HG03139 (cell line): ENCODE results near the gene PTDSS2.

Experiments used
- ATAC-seq: cut with Tn5 transposase; IDR thresholded peaks from one replicate; pipeline ENCODE4 v1.9.1; 2021; ENCODE audit not compliant: unreplicated experiment

The PTDSS2 gene

DNA sequence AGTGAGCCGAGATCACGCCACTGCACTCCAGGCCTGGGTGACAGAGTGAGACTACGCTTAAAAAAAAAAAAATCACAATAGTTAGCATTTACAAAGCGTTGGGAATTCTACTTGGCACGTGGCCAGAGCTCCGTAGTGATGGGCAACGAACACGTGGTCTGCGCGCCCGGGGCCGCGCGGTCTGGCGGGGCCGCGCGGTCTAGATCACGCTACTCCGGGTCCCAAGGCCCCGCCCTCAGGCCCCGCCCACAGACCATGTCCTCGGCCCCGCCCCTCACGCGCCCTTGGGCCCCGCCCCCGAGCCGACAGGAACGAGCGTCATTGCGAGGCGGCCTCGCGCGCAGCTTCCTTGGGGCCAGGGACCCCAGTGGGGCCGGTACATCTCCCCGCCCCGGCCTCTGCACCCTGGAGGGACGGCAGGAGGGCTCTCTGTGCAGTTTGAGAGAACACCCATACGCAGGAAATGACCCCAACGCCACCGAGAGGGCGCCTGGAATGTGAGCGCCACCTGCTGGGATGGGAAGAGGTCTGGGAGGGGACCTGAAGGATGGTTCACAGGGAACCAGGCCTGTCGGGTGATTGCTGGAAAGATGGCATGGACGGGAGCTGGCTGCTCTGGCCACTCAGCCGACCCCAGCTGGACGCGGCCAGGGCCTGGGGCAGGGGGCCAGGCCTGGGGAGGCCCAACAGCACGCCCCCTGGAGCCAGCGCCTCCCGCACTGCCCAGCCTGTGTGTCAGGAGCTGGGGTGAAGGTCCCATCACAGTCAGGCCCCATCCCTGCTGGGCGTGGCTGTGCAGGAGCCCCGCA lies 2.0 kb upstream of the PTDSS2 start:
- ATAC-seq, result peak; percentile 43

GRCh38 chr11:450809-451451 lies 851 bp downstream of the PTDSS2 start:
- no peak for ATAC-seq

DNA sequence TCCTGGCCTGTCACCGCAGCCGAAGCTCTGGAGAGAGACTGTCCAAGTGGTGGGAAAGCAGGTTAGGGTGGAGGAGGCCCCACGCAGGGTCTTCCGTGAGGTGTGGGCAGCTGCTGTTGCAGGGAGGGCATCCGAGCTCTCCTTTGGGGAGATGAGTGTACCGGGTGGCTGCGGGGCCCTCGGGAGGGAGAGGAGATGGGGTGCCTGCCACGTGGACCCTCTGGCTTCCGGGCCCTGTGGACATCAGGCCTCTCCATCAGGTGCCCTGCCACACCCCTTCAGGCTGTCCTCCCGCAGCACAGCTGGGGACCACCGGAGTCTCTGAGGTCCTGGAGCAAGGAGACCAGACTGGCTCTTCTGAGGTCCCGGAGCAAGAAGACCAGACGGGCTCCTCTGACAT lies 1.7 kb downstream of the PTDSS2 start:
- ATAC-seq, result no peak

- ATAC-seq, result no peak
Measured at GRCh38 chr11:452203-452744, 2.2 kb downstream of the PTDSS2 start.

- ATAC-seq, result no peak
Measured at GRCh38 chr11:452916-453527, 2.9 kb downstream of the PTDSS2 start.

- no peak for ATAC-seq
Measured at GRCh38 chr11:453564-453963, 3.5 kb downstream of the PTDSS2 start.

GRCh38 chr11:454043-454442 lies 4.0 kb downstream of the PTDSS2 start:
- no peak for ATAC-seq

DNA sequence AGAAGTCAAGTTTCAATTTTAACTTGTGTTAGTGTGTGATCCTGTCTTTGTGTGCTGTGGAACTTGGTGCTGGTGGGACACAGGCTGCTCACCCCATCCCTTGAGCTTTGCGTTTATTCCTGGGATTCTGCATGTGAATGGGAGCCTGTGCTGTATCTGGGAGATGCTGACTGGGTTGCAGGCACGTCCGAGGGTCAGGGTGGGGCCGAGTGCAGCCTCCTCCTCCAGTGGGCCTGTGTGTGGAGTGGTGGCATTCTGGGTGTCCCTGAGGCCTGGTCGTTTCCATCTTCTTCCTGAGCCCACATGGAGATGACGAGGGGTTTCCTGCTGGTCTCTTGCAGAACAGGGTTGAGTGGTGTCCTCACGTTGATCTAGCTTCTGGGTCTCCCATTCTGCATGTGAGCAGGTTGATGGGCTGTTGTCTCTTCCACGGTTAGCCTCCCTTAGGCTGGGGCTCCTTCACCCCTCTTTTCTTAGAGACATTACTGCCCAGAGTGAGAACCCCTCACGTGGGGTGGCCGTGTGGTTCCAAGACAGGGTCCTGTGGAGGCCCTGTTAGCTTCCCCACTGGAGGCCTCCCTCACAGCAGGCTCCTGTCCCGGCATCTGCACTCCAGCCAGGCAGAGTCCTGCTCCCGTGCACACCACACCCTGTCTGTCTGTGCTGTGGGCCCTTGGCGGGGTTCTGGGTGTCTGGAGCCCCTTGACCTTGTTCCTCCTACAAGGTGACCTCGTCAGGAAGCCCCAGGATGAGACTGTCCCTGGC lies 4.9 kb downstream of the PTDSS2 start:
- no peak for ATAC-seq

- ATAC-seq, result no peak
Measured at GRCh38 chr11:455566-456147, 5.6 kb downstream of the PTDSS2 start.

GRCh38 chr11:456533-456932 lies 6.5 kb downstream of the PTDSS2 start:
- no peak for ATAC-seq

DNA sequence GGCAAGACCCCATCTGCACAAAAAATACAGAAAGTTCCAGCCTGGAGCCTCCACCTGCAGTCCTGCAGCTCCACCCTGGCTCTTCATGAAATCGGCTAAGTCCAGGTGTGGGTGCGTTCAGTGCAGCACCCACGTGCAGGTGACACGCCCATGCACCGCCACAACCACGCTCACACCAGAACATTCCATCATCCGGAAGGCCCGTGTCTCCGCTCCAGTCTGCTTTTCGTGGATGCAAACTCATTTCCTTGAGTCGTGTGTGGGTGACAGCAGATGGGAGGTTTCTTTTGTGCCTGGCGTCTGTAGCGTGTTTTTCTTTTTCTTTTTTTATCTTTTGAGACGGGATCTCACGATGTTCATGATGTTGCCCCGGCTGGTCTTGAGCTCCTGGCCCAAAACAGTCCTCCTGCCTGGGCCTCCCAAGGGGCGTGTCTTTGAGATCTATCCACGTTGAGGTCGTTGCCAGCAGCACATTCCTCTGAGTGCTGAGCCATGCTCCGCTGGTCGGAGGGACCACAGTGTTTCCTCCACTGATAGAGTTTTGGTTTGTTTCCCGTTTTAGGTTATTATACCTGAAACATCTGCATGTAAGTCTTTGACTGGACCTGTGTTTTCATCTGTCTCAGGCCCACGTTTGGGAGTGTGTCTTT lies 7.2 kb downstream of the PTDSS2 start:
- no peak for ATAC-seq

DNA sequence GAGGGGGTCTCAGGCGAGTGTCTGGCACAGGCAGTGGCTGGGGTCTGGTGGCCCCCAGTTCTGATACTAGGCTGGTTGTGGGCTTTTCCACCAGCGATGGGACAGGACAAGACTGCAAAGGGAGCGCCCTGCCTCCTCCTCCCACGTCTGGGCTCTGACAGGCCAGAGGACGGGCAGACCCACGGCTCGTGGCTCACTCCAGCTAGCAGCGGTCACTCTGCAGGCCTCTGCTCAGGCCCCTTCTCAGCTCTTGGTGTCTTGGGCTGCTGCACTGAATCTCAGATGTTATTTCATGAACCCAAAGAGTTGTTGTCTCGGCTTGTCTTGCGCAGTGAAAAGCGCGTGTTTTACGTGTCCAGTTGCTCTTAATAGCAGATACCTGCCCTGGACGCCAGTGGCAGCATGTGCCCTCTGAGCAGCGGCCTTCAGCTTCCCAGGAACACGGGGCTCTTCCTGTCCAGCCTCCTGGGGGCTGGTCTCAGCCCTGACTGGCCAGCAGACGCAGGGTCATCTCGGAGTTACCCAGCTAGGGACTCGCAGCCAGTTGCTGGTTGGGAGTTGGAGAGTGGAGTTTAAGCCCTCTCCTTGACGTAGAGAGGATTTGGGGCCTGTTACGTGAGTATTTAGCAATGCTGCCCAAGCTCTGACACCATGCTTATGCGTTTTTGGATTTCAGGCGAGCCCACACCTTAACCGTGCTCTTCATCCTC lies 9.6 kb downstream of the PTDSS2 start:
- no peak for ATAC-seq

GRCh38 chr11:460331-461199 lies 10.5 kb downstream of the PTDSS2 start:
- no peak for ATAC-seq

- ATAC-seq, result no peak
Measured at GRCh38 chr11:461626-462025, 11.5 kb downstream of the PTDSS2 start.

- no peak for ATAC-seq
Measured at GRCh38 chr11:462107-462890, 12.2 kb downstream of the PTDSS2 start.

- ATAC-seq, result no peak
Measured at GRCh38 chr11:464316-464715, 14.2 kb downstream of the PTDSS2 start.

- ATAC-seq, result no peak
Measured at GRCh38 chr11:465896-466530, 15.9 kb downstream of the PTDSS2 start.
